HG03175 (cell line): ENCODE results near the gene BTBD6.

Source experiments
- ATAC-seq: cut with Tn5 transposase; IDR thresholded peaks from one replicate; pipeline ENCODE4 v1.9.1; 2021; ENCODE audit warnings: mild to moderate bottlenecking, moderate library complexity; ENCODE audit not compliant: unreplicated experiment

Gene BTBD6

GRCh38 chr14:105211086-105211757, 37.1 kb upstream of the BTBD6 start:
- ATAC-seq = no peak

- ATAC-seq = no peak
These were observed 36.6 kb upstream of the BTBD6 start for GRCh38 chr14:105211758-105212089.

- ATAC-seq = no peak
These were observed 35.6 kb upstream of the BTBD6 start for GRCh38 chr14:105212541-105213300.

GRCh38 chr14:105213361-105213760, 35.0 kb upstream of the BTBD6 start:
- no peak for ATAC-seq

DNA sequence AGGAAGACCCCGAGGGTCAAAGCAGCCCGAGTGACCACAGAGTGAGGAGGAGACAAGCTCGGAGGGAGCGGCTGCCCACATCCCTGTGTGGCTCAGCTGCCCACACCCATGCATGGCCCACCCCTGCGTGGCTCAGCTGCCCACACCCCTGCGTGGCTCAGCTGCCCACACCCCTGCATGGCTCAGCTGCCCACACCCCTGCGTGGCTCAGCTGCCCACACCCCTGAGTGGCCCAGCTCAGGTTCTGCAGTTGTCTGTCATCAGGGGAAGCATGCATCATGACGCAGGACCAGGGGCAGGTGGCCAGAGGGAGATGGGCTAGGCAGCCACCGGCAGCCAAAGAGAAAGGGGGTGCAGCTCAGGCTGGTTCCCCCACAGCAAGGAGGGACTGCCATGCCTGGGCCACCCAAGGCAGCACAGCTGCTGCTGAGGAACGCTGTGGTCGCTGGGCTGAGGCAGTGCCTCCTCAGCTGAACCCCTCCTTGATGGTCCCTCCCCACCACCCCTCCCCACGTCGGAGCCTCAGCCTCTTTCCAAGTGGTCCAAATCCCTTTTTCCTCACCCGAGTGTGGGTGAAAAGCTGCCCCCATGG, 33.9 kb upstream of the BTBD6 start:
- ATAC-seq = no peak

DNA sequence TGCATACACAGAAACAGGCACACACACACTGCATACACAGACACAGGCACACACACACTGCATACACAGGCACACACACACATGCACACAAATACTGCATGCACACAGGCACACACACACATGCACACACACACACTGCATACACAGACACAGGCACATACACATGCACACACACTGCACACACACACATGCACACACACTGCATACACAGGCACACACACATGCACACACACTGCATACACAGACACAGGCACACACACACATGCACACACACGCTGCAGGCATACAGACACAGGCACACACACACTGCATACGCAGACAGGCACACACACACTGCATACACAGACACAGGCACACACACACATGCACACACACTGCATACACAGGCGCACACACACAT, 32.7 kb upstream of the BTBD6 start:
- ATAC-seq = no peak

- no peak for ATAC-seq
These were observed 31.7 kb upstream of the BTBD6 start for GRCh38 chr14:105216490-105217247.

DNA sequence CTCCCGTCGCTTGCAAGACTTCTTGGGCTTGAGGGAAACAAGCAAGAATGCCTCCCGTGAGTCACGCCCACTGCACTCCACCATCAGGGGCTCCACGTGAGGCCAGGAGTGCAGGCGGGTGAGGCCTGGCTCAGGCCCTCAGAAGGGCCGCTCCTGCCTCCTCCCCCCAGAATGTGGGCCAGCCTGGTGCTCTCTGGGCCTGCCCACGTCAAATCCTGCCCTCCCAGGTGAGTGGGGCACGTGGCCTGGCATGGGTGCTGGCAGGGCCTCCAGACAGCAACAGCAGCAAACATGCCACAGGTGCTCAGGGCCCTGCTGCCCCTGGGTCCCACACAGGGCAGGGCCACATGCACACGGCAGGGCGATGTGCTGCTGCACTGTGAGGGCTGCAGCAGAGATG, 30.6 kb upstream of the BTBD6 start:
- no peak for ATAC-seq

DNA sequence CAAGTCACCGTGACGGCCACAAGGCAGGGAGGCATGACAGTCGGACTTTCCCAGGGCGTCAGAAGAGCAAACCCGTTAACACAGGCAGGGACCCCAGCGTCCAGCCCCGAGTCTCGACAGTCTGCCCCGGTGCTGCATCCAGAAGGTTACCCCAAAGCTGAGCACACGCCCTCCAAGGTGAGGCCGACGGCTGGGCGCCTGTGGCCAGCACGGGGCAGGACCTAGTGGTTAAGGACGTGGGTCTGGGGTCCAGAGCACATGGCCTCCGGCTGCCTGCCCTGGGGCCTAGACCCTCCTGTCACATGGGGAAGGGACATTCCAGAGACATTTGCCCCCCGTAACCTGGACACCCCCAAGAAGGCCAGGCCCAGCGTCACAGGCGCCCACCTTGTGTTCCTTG, 29.7 kb upstream of the BTBD6 start:
- no peak for ATAC-seq

DNA sequence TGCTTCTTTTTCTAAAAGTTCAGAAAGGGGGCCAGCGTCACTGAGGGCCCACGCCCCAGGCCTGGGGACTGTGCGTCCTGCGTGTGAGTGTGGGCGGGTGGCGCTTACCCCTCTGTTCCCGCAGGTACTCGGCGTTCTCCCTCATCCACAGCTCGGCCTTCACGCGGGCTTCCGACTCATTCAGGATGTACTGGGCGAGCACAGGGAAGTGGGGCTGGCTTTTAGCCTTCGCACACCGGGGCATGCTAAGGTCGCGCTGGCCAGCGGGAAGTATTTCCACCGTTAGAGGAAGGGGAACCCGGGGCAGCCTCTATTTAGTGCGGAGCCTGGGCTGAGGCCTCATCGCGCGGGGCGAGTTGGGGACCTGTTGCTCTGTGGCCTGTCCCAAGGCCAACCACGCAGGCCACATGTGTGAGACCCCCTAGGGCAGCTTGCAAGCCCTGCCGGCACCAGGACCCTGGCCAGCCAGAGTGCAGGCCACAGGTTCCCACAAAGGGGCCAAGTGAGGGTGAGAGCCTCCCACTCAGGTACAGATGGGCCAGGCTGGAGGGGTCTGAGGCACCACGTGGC, 29.2 kb upstream of the BTBD6 start:
- ATAC-seq = no peak

DNA sequence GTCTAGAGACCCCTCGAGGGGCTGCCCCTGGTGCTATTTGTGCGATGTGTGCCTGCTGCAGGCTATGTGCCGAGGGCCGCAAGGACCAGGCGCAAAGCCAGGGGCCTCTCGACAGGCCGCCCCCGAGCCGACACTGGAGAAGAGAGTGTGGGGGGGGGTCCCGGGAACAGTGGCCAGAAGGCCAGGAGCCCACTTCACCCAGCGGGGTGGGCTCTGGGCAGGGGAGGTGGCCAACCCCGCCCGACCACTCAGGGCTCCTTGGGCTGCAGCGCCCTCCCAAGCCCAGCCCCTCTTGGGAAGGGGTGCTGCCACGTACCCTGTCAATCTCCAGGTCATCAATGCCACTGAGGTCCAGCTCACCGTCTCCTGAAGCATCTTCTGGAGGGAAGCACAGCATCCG, 28.6 kb upstream of the BTBD6 start:
- no peak for ATAC-seq

- ATAC-seq = no peak
These were observed 27.4 kb upstream of the BTBD6 start for GRCh38 chr14:105220699-105221597.

GRCh38 chr14:105221598-105222178, 26.6 kb upstream of the BTBD6 start:
- no peak for ATAC-seq

DNA sequence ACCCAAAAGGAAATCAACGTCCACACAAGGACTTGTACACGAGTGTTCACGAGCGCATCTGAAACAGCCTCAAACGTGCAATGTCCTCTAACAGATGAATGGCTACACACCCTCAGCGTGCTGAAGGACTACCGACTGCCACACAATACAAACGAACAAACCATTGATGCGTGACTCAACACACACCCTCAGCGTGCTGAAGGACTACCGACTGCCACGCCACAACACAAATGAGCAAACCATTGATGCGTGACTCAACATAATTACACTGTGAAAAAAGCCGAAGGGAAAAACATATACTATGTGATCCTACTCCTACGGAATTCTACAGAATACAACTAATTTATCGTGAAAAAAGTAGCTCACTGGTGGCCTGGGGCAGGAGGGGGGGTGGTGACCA, 25.1 kb upstream of the BTBD6 start:
- no peak for ATAC-seq

DNA sequence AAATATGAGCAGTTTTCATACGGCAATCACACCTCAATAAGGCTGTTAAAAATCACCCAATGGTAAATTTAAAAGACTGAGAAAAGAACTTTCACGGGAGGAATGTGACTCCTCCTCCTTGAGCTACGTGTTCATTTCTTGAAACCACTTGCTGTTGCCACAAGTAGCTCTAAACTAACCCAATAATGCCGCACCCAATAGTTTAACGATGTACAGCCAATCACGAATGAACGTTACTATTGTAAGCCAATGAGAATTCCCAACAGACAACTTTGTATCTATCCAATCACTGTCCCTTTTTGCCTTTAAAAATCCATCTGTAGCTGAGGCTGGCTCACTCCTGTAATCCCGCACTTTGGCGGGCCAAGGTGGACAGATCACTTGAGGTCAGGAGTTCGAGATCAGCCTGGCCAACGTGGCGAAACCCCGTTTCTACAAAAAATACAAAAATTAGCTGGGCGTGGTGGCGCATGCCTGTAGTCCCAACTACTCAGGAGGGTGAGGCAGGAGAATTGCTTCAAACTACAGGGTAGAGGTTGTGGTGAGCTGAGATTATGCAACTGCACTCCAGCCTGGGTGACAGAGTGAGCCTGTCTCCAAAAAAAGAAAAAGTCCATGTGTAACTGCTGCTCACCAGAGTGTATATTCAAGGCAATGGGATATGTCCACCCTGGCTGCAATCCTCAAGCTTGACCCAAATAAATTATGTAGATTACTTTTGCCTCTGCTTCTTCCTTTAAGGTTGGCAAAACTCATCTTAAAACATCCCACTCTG, 24.4 kb upstream of the BTBD6 start:
- ATAC-seq = no peak

DNA sequence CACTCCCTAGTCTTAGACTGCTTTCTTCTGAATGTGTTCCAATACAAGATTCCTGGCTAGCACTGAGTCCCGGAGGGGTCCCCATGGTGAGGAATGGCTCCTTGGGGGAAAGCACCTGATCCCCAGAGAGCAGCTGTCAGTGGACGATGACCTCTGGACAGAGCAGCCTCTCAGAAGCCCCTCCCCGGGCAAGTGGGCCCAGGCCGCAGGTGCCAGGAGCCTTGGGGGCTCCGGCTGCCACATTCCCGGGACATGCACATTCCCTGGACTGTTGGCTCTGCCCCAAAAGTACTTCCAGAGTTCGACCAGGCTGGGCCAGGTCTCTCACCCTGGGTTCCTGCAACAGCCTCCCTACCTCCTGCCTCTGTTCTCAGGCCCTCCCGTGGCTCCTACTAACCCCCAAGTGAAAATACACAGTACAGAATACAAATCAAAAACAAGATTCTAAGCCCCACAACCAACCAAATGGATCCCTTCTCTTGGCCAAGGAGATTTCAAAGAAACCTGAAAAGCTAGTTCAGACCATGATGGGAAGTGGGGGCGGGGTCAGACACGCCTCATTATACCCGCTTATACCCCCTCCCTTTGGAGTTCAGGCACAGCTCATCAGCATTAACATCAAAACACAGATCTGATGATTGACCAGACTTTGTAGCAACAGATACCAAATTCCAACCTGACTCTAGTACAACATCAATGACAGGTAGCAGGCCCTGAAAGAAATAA, 23.3 kb upstream of the BTBD6 start:
- no peak for ATAC-seq

DNA sequence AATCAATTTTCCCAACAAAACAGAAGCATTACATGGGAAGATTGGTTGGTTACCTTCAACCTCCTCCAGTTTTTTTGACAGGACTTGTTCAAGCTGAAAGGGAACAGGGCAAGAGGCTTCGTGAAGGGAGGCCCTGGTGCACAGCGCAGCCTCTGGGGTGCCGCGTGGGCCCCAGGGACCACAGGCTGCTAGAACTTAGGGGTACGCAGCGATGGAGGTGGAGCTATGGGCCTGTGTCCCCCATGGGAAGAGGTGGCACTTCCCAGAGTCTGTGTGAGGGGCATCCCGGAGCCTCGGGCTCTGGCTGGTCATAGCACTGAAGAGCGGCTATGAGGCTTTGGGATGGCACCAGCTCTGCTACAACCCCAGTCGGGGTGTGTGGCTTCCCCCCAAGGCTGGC, 22.1 kb upstream of the BTBD6 start:
- ATAC-seq = no peak

DNA sequence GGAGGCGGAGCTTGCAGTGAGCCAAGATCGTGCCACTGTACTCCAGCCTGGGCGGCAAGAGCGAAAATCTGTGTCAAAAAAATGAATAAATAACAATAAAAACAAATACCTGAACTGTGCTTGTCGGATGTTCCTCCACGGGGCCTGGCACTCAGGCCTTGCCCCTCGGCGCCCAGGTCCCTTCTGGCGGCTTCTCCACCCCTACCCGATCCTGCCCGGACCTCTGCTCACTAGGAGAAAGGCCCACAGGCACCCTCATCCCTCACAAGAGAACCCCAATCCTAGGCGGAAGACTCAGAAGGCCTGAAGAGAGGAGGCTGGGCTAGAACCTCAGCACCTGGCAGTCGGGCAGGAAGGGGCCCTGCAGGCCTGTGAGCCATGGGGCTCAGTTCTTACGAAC, 21.0 kb upstream of the BTBD6 start:
- no peak for ATAC-seq

- ATAC-seq = no peak
These were observed 19.8 kb upstream of the BTBD6 start for GRCh38 chr14:105228562-105228961.
